Panc1 (cell line): Measurements from ENCODE around the gene CHD1L.

Experiments used
- CTCF ChIP-seq: fragments of 450-650 bp; IDR thresholded peaks from 2 replicates; pipeline ENCODE4 v1.5.1; 2017; ENCODE audit warnings: mild to moderate bottlenecking
- POLR2AphosphoS5 ChIP-seq: IDR thresholded peaks from 2 replicates; pipeline ENCODE4 v1.6.1; 2012; ENCODE audit warnings: mild to moderate bottlenecking, low read depth, low read length, moderate library complexity
- REST ChIP-seq, 2 experiments: IDR thresholded peaks; 2 replicates each; pipeline ENCODE4 v1.6.1; 2011 to 2012; ENCODE audit warnings: low read depth in 2 of 2, control low read depth in 1 of 2, low read length in 1 of 2, mild to moderate bottlenecking in 1 of 2, moderate library complexity in 1 of 2; ENCODE audit not compliant: insufficient read depth in 1 of 2
- SIN3A ChIP-seq: IDR thresholded peaks from 2 replicates; pipeline ENCODE4 v1.6.1; 2012; ENCODE audit warnings: low read depth, mild to moderate bottlenecking, low read length, moderate library complexity, borderline replicate concordance; ENCODE audit not compliant: insufficient read depth
- TCF7L2 ChIP-seq: IDR thresholded peaks from 2 replicates; pipeline ENCODE4 v1.6.1; 2011; ENCODE audit warnings: mild to moderate bottlenecking, low read depth, low read length, inconsistent platforms

- no peak for TF ChIP-seq POLR2AphosphoS5
- TF ChIP-seq CTCF = no peak
- TF ChIP-seq TCF7L2 = no peak
- no peak for TF ChIP-seq REST (IDR thresholded peaks at IDR 0.05; ENCODE audit: insufficient read depth in 1 of 2, low read depth in 2 of 2, low read length in 1 of 2)
- TF ChIP-seq SIN3A = no peak
Observed at GRCh38 chr1:147236959-147237791, 5.3 kb upstream of the CHD1L start.
